Activated CD8-positive, alpha-beta T cell treated with anti-CD3 and anti-CD28 coated beads, Interleukin-2, amount 10 ng/mL, durations not matched to agents 7 days and 5 days (primary cell): Measurements from ENCODE around the gene CTNNA2. TPM values are rescaled to one million over a fixed set of nuclear protein-coding genes. Genes with fewer than 3 reads are reported as not detected.
A peak's percentile ranks its signal among the peaks of the same experiment; 100 is the strongest.

Experiments
- ATAC-seq: fragments of 150-1000 bp; cut with Tn5 transposase; one replicate; pipeline ENCODE4 v1.10.0; 2021; ENCODE audit warnings: moderate library complexity
- CTCF ChIA-PET: fragments of 350-600 bp; sonication (Branson Sonifier 250); formaldehyde crosslinking; loops from one replicate; lab custom pipeline; 2021; ENCODE audit warnings: antibody characterized with exemption; lab: Charles Lee
- POLR2A ChIA-PET: fragments of 350-600 bp; sonication (Branson Sonifier 250); formaldehyde crosslinking; loops from one replicate; lab custom pipeline; 2021; ENCODE audit warnings: antibody characterized with exemption; lab: Charles Lee
- DNase-seq: peaks from one replicate; pipeline ENCODE4 v3.0.0-alpha.2; 2020
- H3K27ac Mint-ChIP-seq: one replicate; pipeline ENCODE4 v1.8.0; 2021; ENCODE audit warnings: mild to moderate bottlenecking, mixed read lengths
- H3K27me3 Mint-ChIP-seq: one replicate; pipeline ENCODE4 v1.8.0; 2021; ENCODE audit warnings: low read depth, mixed read lengths
- H3K36me3 Mint-ChIP-seq: one replicate; pipeline ENCODE4 v1.8.0; 2021; ENCODE audit warnings: low read depth, mixed read lengths
- H3K4me1 Mint-ChIP-seq: one replicate; pipeline ENCODE4 v1.8.0; 2021; ENCODE audit warnings: low read depth, mixed read lengths
- H3K4me3 Mint-ChIP-seq: one replicate; pipeline ENCODE4 v1.8.0; 2021; ENCODE audit warnings: mild to moderate bottlenecking, mixed read lengths
- H3K9me3 Mint-ChIP-seq: one replicate; pipeline ENCODE4 v1.8.0; 2022; ENCODE audit warnings: mixed read lengths; ENCODE audit not compliant: insufficient read depth
- total RNA-seq, 2 experiments: library from RNA; stranded (reverse); gene quantifications; one replicate each; pipeline ENCODE4 v1.2.3, GENCODE V29; 2021

Gene CTNNA2
- not detected for total RNA-seq

- no peaks in the 10 kb centered on the region for H3K27me3 Mint-ChIP-seq
- no peak within 1 kb of the TSS for H3K27ac Mint-ChIP-seq
- ATAC-seq (peak; percentile 47), DNase-seq (peak; percentile 27)
- H3K4me3 Mint-ChIP-seq, result peak within 1 kb of the TSS; percentile 18
- no peaks in the 10 kb centered on the region for H3K36me3 Mint-ChIP-seq
- CTCF ChIA-PET, result no interaction called here
- peaks cover 3% of the 10 kb centered on the region for H3K4me1 Mint-ChIP-seq
- no peaks in the 10 kb centered on the region for H3K9me3 Mint-ChIP-seq
- POLR2A ChIA-PET, result no interaction called here
These were observed at the start of gene CTNNA2 for GRCh38 chr2:79512442-79513401. Gene CTNNA2, plus strand, starts transcription at chr2:79513051.

DNA sequence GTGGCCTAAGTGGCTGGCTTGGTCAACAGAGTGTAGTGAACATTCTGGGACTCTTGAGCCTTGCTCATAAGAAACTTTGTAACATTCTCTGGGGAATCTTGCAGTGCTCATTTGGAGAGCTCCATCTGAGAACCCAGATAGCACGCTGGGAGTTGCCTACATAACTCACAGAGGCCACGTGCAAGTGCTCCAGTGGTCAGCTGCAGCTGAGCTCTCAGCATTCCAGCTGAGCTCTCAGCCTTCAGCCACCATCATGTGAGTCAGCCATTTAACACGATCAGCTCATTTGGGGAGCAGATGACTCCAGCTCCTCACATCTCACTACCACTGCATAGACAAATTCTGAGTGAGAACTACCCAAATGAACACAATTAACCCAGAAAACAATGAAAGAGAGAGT, 25.5 kb upstream of the CTNNA2 start:
- DNase-seq (no peak), ATAC-seq (no peak)
- Mint-ChIP-seq H3K4me3 (no peak overlapping the region), H3K4me1 (no peaks in the 10 kb centered on the region), H3K36me3 (no peaks in the 10 kb centered on the region), H3K9me3 (peaks cover 13% of the 10 kb centered on the region), H3K27me3 (no peaks in the 10 kb centered on the region), H3K27ac (no peak overlapping the region)
- ChIA-PET CTCF (no interaction called here), POLR2A (no interaction called here)

DNA sequence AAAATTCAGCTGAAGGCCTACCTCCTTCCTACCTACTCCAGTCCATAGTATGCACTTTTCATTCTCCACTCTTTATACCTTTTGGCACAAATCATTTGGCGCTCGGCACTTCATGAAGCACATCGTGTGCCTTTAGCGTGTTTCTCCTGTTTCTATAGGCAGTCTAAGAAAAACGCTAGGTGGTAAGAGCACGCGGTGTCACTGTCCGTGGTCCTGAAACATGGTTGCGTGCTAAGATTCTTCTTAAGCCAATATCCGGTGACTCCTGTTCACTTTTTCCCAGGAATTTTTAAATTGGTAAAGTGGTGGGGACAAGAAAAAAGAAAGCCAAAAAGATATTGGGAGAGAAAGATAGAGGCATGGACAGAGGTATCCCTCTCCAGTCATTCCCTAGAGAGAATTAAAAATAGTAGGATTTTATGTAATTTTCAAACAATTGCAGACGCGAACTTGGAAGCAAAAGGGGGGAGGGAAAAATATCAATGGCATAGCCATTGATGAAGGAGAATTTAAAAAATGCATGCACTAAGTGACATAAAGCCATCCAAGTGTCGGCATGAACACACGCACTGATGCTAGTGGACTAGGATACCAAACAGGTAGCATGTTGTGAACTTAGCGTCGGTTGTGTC, 1.4 kb upstream of the CTNNA2 start:
- H3K9me3 Mint-ChIP-seq, result no peaks in the 10 kb centered on the region
- ATAC-seq (no peak), DNase-seq (peak; percentile 39)
- ChIA-PET CTCF (no interaction called here), POLR2A (no interaction called here)
- no peaks in the 10 kb centered on the region for H3K27me3 Mint-ChIP-seq
- H3K36me3 Mint-ChIP-seq, result no peaks in the 10 kb centered on the region
- no peak overlapping the region for H3K27ac Mint-ChIP-seq
- peaks cover 3% of the 10 kb centered on the region for H3K4me1 Mint-ChIP-seq
- H3K4me3 Mint-ChIP-seq, result no peak overlapping the region

GRCh38 chr2:79513711-79514110, 860 bp downstream of the CTNNA2 start:
- ATAC-seq (no peak), DNase-seq (no peak)
- POLR2A ChIA-PET, result no interaction called here
- peaks cover 3% of the 10 kb centered on the region for H3K4me1 Mint-ChIP-seq
- no peaks in the 10 kb centered on the region for H3K36me3 Mint-ChIP-seq
- H3K27ac Mint-ChIP-seq, result no peak overlapping the region
- H3K4me3 Mint-ChIP-seq, result no peak overlapping the region
- no peaks in the 10 kb centered on the region for H3K27me3 Mint-ChIP-seq
- CTCF ChIA-PET, result no interaction called here
- no peaks in the 10 kb centered on the region for H3K9me3 Mint-ChIP-seq

DNA sequence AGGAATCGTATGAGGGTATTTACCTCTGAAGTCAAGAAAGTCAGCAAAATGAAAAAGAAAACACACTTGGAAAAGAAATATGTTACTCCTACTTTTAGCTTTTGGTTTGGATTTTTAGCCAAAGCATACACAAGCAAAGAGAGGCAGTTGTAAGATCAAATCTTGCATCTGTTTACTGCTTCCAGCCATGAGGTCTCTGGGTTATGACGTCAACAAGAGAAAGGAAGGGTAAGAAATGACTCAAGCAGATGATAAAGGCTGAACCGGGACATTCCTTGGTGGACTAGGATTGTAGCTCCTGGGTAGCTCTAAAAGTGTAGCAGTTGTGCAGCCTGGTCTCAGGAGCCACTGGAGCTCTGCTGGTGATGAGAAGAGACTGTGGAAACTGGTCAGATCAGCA, 16.8 kb downstream of the CTNNA2 start:
- no peak overlapping the region for H3K27ac Mint-ChIP-seq
- ATAC-seq, result no peak
- POLR2A ChIA-PET, result no interaction called here
- CTCF ChIA-PET, result no interaction called here
- no peak overlapping the region for H3K4me3 Mint-ChIP-seq
- H3K27me3 Mint-ChIP-seq, result no peaks in the 10 kb centered on the region
- no peaks in the 10 kb centered on the region for H3K9me3 Mint-ChIP-seq
- DNase-seq, result no peak
- no peaks in the 10 kb centered on the region for H3K4me1 Mint-ChIP-seq
- H3K36me3 Mint-ChIP-seq, result no peaks in the 10 kb centered on the region

DNA sequence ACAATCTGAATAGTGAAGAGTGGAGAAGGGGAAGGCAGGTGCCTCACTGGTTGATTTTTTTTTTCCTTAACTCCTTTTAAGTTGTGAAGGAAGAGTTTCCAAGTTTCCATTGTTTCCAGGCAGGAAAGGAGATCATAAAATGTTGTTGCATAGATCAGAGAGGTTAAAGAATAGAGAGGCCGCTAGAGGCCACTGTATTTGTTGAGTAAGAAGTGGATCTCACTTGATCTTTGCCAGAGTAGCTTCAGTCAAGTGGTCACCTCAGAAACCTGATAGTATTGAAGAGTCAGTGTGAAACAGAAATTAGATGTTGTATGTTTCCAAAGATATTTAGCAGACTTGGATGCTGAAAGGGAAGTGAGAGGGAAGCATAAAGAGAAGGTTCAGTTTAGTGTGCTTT, 17.6 kb downstream of the CTNNA2 start:
- H3K4me3 Mint-ChIP-seq, result no peak overlapping the region
- DNase-seq, result no peak
- no peaks in the 10 kb centered on the region for H3K4me1 Mint-ChIP-seq
- ChIA-PET CTCF (no interaction called here), POLR2A (no interaction called here)
- H3K27ac Mint-ChIP-seq, result no peak overlapping the region
- H3K27me3 Mint-ChIP-seq, result no peaks in the 10 kb centered on the region
- no peaks in the 10 kb centered on the region for H3K9me3 Mint-ChIP-seq
- H3K36me3 Mint-ChIP-seq, result no peaks in the 10 kb centered on the region
- no peak for ATAC-seq

DNA sequence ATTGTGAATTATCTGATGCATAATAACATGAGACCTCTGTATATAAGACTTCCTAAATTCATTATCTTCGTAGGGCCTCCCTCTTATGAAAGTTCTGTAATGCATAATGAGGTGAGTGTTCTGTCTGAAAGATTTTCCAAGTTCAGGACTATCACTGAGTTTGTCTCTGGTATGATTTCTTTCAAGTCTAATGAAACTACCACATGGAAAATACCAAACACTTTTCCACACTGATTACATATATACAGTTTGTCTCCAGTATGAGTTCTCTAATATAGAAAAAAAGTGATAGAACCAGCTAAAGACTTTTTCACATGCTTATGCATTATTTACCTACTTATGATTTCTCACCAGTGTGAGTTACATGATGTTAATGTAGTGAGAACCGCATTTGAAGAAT, 34.7 kb downstream of the CTNNA2 start:
- ATAC-seq (no peak), DNase-seq (no peak)
- ChIA-PET CTCF (no interaction called here), POLR2A (no interaction called here)
- Mint-ChIP-seq H3K27me3 (no peaks in the 10 kb centered on the region), H3K4me3 (no peak overlapping the region), H3K4me1 (no peaks in the 10 kb centered on the region), H3K27ac (no peak overlapping the region), H3K36me3 (no peaks in the 10 kb centered on the region), H3K9me3 (peaks cover 26% of the 10 kb centered on the region)

- CTCF ChIA-PET, result no interaction called here
- Mint-ChIP-seq H3K4me1 (no peaks in the 10 kb centered on the region), H3K4me3 (no peak overlapping the region), H3K27me3 (no peaks in the 10 kb centered on the region), H3K27ac (no peak overlapping the region), H3K36me3 (no peaks in the 10 kb centered on the region), H3K9me3 (peaks cover 24% of the 10 kb centered on the region)
- POLR2A ChIA-PET, result no interaction called here
- no peak for DNase-seq
- ATAC-seq, result no peak
These were observed 39.8 kb downstream of the CTNNA2 start for GRCh38 chr2:79552653-79553052.

DNA sequence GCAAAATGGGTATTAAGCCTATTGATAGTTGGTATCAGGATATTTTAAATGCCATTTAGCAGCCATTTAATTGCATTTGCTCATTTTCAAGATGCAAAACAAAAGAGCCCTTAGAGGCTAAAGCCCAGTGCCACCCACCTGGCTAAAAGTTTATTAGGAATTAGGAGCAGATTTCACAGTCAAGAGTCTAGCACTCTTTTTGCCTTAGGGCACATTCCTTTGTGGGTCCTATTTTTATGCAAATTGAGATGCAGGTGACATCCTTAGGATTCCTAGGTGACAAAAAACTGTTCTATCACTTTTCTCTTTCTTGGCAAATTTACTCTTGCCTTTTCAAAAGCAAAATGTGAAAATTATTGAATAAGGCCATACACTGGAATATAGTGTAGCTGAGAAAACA, 42.0 kb downstream of the CTNNA2 start:
- no peak for ATAC-seq
- Mint-ChIP-seq H3K4me3 (no peak overlapping the region), H3K27ac (no peak overlapping the region), H3K9me3 (peaks cover 28% of the 10 kb centered on the region), H3K27me3 (no peaks in the 10 kb centered on the region), H3K4me1 (no peaks in the 10 kb centered on the region), H3K36me3 (no peaks in the 10 kb centered on the region)
- ChIA-PET CTCF (no interaction called here), POLR2A (no interaction called here)
- no peak for DNase-seq

DNA sequence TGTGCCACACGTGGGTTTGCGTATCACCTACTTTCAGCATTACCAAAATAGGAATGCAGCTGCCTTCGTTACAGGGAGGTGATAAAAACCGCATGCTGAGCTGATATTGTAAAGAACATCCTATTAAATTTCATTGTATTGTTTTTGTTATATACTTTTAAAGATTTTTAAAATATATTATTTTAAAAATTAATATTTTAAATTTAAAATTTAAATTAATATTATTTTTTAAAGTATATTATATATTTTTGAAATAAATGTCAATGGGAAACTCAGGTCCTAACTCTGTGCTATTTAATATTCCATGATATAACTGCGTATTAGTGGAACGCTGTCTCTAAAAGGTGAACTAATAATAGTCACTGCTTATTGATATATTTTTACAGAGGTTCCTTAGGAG, 51.2 kb downstream of the CTNNA2 start:
- Mint-ChIP-seq H3K27ac (no peak overlapping the region), H3K4me3 (no peak overlapping the region), H3K9me3 (peaks cover 22% of the 10 kb centered on the region), H3K36me3 (no peaks in the 10 kb centered on the region), H3K4me1 (no peaks in the 10 kb centered on the region), H3K27me3 (no peaks in the 10 kb centered on the region)
- POLR2A ChIA-PET, result no interaction called here
- no peak for ATAC-seq
- DNase-seq, result no peak
- CTCF ChIA-PET, result no interaction called here

- ATAC-seq, result no peak
- CTCF ChIA-PET, result no interaction called here
- no peaks in the 10 kb centered on the region for H3K27me3 Mint-ChIP-seq
- no peak for DNase-seq
- no peaks in the 10 kb centered on the region for H3K36me3 Mint-ChIP-seq
- POLR2A ChIA-PET, result no interaction called here
- H3K4me3 Mint-ChIP-seq, result no peak overlapping the region
- H3K4me1 Mint-ChIP-seq, result no peaks in the 10 kb centered on the region
- no peak overlapping the region for H3K27ac Mint-ChIP-seq
- peaks cover 16% of the 10 kb centered on the region for H3K9me3 Mint-ChIP-seq
These were observed 56.2 kb downstream of the CTNNA2 start for GRCh38 chr2:79569048-79569447.

DNA sequence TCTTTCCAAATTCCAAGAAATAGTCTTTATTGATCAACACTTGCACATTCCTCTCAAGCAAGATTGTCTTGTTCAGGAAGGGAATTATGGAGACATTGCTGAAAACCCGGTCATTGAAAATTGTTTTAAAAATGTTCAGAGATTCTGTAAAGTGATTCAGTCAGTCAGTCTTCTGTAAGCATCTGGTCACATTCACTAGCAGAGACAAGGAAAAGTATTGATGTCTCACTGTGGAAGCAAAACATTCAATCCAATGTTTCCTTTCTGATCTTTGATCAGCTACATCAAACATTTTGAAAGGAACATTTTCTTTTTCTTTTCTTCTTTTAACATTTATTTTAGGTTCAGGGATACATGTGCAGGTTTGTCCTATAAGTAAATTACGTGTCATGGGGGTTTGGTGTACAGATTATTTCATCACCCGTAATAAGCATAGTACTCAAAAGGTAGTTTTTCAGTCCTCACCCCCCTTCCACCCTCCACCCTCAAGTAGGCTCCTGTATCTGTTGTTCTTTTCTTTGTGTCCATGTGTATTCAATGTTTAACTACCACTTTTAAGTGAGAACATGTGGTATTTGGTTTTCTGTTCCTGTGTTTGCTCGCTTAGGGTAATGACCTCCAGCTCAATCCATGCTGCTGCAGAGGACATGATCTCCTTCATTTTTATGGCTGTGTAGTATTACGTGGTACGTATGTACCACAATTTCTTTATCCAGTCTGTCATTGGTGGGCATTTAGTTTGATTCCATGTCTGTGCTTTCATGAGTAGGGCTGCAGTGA, 61.2 kb downstream of the CTNNA2 start:
- Mint-ChIP-seq H3K4me3 (no peak overlapping the region), H3K27me3 (no peaks in the 10 kb centered on the region), H3K4me1 (no peaks in the 10 kb centered on the region), H3K9me3 (peaks cover 9% of the 10 kb centered on the region), H3K27ac (no peak overlapping the region), H3K36me3 (no peaks in the 10 kb centered on the region)
- POLR2A ChIA-PET, result no interaction called here
- DNase-seq (no peak), ATAC-seq (no peak)
- CTCF ChIA-PET, result no interaction called here
